Spinal cord (tissue), 10 donors: Measurements from ENCODE around the gene KCNK6. TPM values are rescaled to one million over a fixed set of nuclear protein-coding genes. Genes with fewer than 3 reads are reported as not detected.
A peak's percentile ranks its signal among the peaks of the same experiment; 100 is the strongest.
"Not testable (repeated sequence)": the region's sequence is repeated elsewhere in the genome, so short reads cannot be mapped to it uniquely, and the experiment has no call there.

Experiments used
- DNase-seq, 6 donors: peaks; one replicate each; pipeline versions ENCODE4 v3.0.0 to v3.0.0-alpha.2; 2013 to 2015; ENCODE audit warnings: low spot score in 6 of 6, low read depth in 4 of 6
- H3K27ac ChIP-seq: one replicate; pipeline ENCODE4 v1.5.1; 2013; ENCODE audit warnings: low read depth, low read length, control low read depth
- H3K27me3 ChIP-seq: one replicate; pipeline ENCODE4 v1.6.1; 2013; ENCODE audit warnings: low read length; ENCODE audit not compliant: control insufficient read depth, insufficient read depth
- H3K36me3 ChIP-seq: one replicate; pipeline ENCODE4 v1.6.1; 2013; ENCODE audit warnings: low read length; ENCODE audit not compliant: control insufficient read depth, insufficient read depth
- H3K4me1 ChIP-seq: one replicate; pipeline ENCODE4 v1.6.1; 2013; ENCODE audit warnings: low read length; ENCODE audit not compliant: control insufficient read depth, insufficient read depth
- H3K4me3 ChIP-seq: one replicate; pipeline ENCODE4 v1.5.1; 2013; ENCODE audit warnings: low read depth, low read length, control low read depth
- H3K9me3 ChIP-seq: one replicate; pipeline ENCODE4 v1.6.1; 2013; ENCODE audit warnings: low read length; ENCODE audit not compliant: control insufficient read depth, insufficient read depth
- WGBS: methylation state at CpG from one replicate; pipeline ENCODE4 v1.1.5; 2013; ENCODE audit warnings: missing lambda C conversion rate; ENCODE audit not compliant: insufficient coverage; 5-methylcytosine and 5-hydroxymethylcytosine counted together
- polyA plus RNA-seq, 2 donors: library from polyadenylated mRNA; unstranded; fragments of 120-200 nt; gene quantifications; one replicate each; pipeline ENCODE4 v1.2.1, GENCODE V29; 2013; ENCODE audit not compliant: insufficient read length in 2 of 2
- total RNA-seq, 2 donors: library from RNA; depleted of rRNA in 1 of 2; stranded (reverse); fragments of 120-200 nt in 1 of 2; fragments of >200 nt in 1 of 2; gene quantifications; one replicate each; pipeline versions ENCODE4 v1.2.3 to v1.2.4, GENCODE V29; 2013 to 2014
- donor health status: healthy.

Gene KCNK6
- total and polyA plus RNA-seq, 4 donors: 0.98 to 4.4 (median 2.0) TPM

- Histone ChIP-seq H3K27me3 (peaks cover 16% of the 10 kb centered on the region), H3K9me3 (no peaks in the 10 kb centered on the region), H3K36me3 (no peaks in the 10 kb centered on the region), H3K27ac (no peak overlapping the region), H3K4me3 (no peak overlapping the region), H3K4me1 (peaks cover under 1% of the 10 kb centered on the region)
- no peak for DNase-seq
- 75% methylated on average over 9 of the region's 16 CpGs for WGBS
Measured at GRCh38 chr19:38355728-38356725, 36.4 kb downstream of the KCNK6 start.

GRCh38 chr19:38358071-38358470 is 38.4 kb downstream of the KCNK6 start:
- peaks cover 18% of the 10 kb centered on the region for H3K4me1 ChIP-seq
- WGBS: 69% methylated on average over 5 of the region's 5 CpGs
- DNase-seq: no peak
- no peaks in the 10 kb centered on the region for H3K36me3 ChIP-seq
- H3K9me3 ChIP-seq: no peaks in the 10 kb centered on the region
- no peak overlapping the region for H3K27ac ChIP-seq
- H3K27me3 ChIP-seq: peaks cover 29% of the 10 kb centered on the region
- no peak overlapping the region for H3K4me3 ChIP-seq

- 59% methylated on average over 12 of the region's 18 CpGs for WGBS
- peaks cover 29% of the 10 kb centered on the region for H3K27me3 ChIP-seq
- H3K9me3 ChIP-seq: no peaks in the 10 kb centered on the region
- H3K36me3 ChIP-seq: no peaks in the 10 kb centered on the region
- H3K27ac ChIP-seq: no peak overlapping the region
- H3K4me3 ChIP-seq: no peak overlapping the region
- peaks cover 18% of the 10 kb centered on the region for H3K4me1 ChIP-seq
- DNase-seq: no peak
Measured at GRCh38 chr19:38359242-38360021, 39.8 kb downstream of the KCNK6 start.

- Histone ChIP-seq H3K27ac (no peak overlapping the region), H3K4me1 (peaks cover 18% of the 10 kb centered on the region), H3K4me3 (no peak overlapping the region), H3K27me3 (peaks cover 29% of the 10 kb centered on the region), H3K9me3 (no peaks in the 10 kb centered on the region), H3K36me3 (no peaks in the 10 kb centered on the region)
- 86% methylated on average over 8 of the region's 9 CpGs for WGBS
- no peak for DNase-seq
Measured at GRCh38 chr19:38360351-38360750, 40.7 kb downstream of the KCNK6 start.

GRCh38 chr19:38360839-38361631 is 41.4 kb downstream of the KCNK6 start:
- H3K9me3 ChIP-seq: no peaks in the 10 kb centered on the region
- 26% methylated on average over 21 of the region's 23 CpGs for WGBS
- H3K4me1 ChIP-seq: peaks cover 18% of the 10 kb centered on the region
- H3K36me3 ChIP-seq: no peaks in the 10 kb centered on the region
- peaks cover 29% of the 10 kb centered on the region for H3K27me3 ChIP-seq
- no peak overlapping the region for H3K27ac ChIP-seq
- DNase-seq: no peak
- peak overlapping the region; percentile 55 for H3K4me3 ChIP-seq

GRCh38 chr19:38361633-38362075 is 42.0 kb downstream of the KCNK6 start:
- Histone ChIP-seq H3K27ac (no peak overlapping the region), H3K4me3 (peak overlapping the region; percentile 55), H3K27me3 (peaks cover 26% of the 10 kb centered on the region), H3K36me3 (no peaks in the 10 kb centered on the region), H3K4me1 (peaks cover 18% of the 10 kb centered on the region), H3K9me3 (no peaks in the 10 kb centered on the region)
- WGBS: 0% methylated on average over 36 of the region's 37 CpGs
- DNase-seq: peak in 4 of 6 donors; percentile 40 to 94 (median 72)

GRCh38 chr19:38362076-38362945 is 42.7 kb downstream of the KCNK6 start:
- no peak overlapping the region for H3K27ac ChIP-seq
- peaks cover 26% of the 10 kb centered on the region for H3K27me3 ChIP-seq
- H3K4me3 ChIP-seq: peak overlapping the region; percentile 55
- peak in 2 of 6 donors; percentile 26 to 55 for DNase-seq
- no peaks in the 10 kb centered on the region for H3K36me3 ChIP-seq
- 2% methylated on average over 64 of the region's 68 CpGs for WGBS
- no peaks in the 10 kb centered on the region for H3K9me3 ChIP-seq
- peaks cover 18% of the 10 kb centered on the region for H3K4me1 ChIP-seq

GRCh38 chr19:38362946-38363688 is 43.5 kb downstream of the KCNK6 start:
- not testable (repeated sequence) for H3K27ac ChIP-seq, DNase-seq, H3K9me3 ChIP-seq, H3K36me3 ChIP-seq
- Histone ChIP-seq H3K4me1 (peaks cover 18% of the 10 kb centered on the region), H3K27me3 (peaks cover 26% of the 10 kb centered on the region), H3K4me3 (peak overlapping the region; percentile 55)
- 62% methylated on average over 3 of the region's 16 CpGs for WGBS
